Neural crest cell (in vitro differentiated cells): Measurements from ENCODE around the gene CYP4B1. TPM values are rescaled to one million over a fixed set of nuclear protein-coding genes. Genes with fewer than 3 reads are reported as not detected.
"Not testable (repeated sequence)": the region's sequence is repeated elsewhere in the genome, so short reads cannot be mapped to it uniquely, and the experiment has no call there.

Source experiments
- DNase-seq: peaks from one replicate; pipeline ENCODE4 v3.0.0; 2021; ENCODE audit warnings: low read depth, mixed read lengths, low spot score
- H3K27ac Mint-ChIP-seq: one replicate; pipeline ENCODE4 v1.8.0; 2021; ENCODE audit warnings: mild to moderate bottlenecking, mixed read lengths; ENCODE audit not compliant: unreplicated experiment
- H3K27me3 Mint-ChIP-seq: 2 replicates; pipeline ENCODE4 v1.8.0; 2021; ENCODE audit warnings: low read depth, mild to moderate bottlenecking, mixed read lengths
- H3K36me3 Mint-ChIP-seq: 2 replicates; pipeline ENCODE4 v1.8.0; 2021; ENCODE audit warnings: low read depth, mild to moderate bottlenecking, mixed read lengths
- H3K4me1 Mint-ChIP-seq: 2 replicates; pipeline ENCODE4 v1.8.0; 2021; ENCODE audit warnings: mixed read lengths
- H3K4me3 Mint-ChIP-seq: one replicate; pipeline ENCODE4 v1.8.0; 2021; ENCODE audit warnings: mild to moderate bottlenecking, mixed read lengths
- H3K9me3 Mint-ChIP-seq: 2 replicates; pipeline ENCODE4 v1.8.0; 2021; ENCODE audit warnings: mixed read lengths
- total RNA-seq: library from RNA; stranded (reverse); gene quantifications from 2 replicates; pipeline ENCODE4 v1.2.1, GENCODE V29; 2021
- TF ChIP-seq, protein P1 (sequence below): fragments of 200-600 bp; sonication (generic); conservative IDR thresholded peaks from 2 replicates; pipeline ENCODE4 v1.5.0; 2021; ENCODE audit warnings: antibody characterized with exemption, mild to moderate bottlenecking

Gene CYP4B1
- total RNA-seq, 1 donor from 2014 or later = not detected

DNA sequence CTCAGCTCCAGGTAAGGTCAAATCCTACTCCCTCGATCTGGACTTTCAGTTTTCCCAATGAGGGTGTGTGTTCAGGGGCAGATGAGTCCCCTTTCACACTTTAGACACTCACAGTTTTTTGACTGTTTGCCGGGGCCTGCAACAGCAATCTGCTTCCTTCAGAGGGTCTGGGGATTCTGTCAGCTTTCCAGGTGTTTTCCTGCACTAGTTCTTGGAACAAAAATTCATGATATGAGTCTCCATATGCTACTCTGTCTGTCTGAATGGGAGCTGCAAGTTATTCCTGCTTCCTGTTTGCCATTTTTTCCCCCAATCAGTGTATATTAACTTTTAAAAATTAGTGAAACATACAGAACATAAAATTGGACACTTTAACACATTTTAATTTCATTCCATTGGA lies 24.3 kb downstream of the CYP4B1 start:
- H3K4me3 Mint-ChIP-seq = no peak overlapping the region
- H3K4me1 Mint-ChIP-seq = no peaks in the 10 kb centered on the region
- no peaks in the 10 kb centered on the region for H3K36me3 Mint-ChIP-seq
- H3K27ac Mint-ChIP-seq = no peak overlapping the region
- H3K27me3 Mint-ChIP-seq = peaks cover 31% of the 10 kb centered on the region
- DNase-seq = no peak
- H3K9me3 Mint-ChIP-seq = no peaks in the 10 kb centered on the region
- TF ChIP-seq, protein P1, sequence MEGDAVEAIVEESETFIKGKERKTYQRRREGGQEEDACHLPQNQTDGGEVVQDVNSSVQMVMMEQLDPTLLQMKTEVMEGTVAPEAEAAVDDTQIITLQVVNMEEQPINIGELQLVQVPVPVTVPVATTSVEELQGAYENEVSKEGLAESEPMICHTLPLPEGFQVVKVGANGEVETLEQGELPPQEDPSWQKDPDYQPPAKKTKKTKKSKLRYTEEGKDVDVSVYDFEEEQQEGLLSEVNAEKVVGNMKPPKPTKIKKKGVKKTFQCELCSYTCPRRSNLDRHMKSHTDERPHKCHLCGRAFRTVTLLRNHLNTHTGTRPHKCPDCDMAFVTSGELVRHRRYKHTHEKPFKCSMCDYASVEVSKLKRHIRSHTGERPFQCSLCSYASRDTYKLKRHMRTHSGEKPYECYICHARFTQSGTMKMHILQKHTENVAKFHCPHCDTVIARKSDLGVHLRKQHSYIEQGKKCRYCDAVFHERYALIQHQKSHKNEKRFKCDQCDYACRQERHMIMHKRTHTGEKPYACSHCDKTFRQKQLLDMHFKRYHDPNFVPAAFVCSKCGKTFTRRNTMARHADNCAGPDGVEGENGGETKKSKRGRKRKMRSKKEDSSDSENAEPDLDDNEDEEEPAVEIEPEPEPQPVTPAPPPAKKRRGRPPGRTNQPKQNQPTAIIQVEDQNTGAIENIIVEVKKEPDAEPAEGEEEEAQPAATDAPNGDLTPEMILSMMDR = no peak

DNA sequence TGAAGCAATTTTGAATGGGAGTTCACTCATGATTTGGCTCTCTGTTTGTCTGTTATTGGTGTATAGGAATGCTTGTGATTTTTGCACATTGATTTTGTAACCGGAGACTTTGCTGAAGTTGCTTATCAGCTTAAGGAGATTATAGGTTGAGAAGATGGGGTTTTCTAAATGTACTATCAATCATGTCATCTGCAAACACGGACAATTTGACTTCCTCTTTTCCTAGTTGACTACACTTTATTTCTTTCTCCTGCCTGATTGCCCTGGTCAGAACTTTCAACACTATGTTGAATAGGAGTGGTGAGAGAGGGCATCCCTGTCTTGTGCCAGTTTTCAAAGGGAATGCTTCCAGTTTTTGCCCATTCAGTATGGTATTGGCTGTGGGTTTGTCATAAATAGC lies 28.0 kb downstream of the CYP4B1 start:
- H3K36me3 Mint-ChIP-seq, H3K4me1 Mint-ChIP-seq, H3K27ac Mint-ChIP-seq, H3K4me3 Mint-ChIP-seq, DNase-seq, H3K9me3 Mint-ChIP-seq: not testable (repeated sequence)
- H3K27me3 Mint-ChIP-seq = peaks cover 48% of the 10 kb centered on the region

DNA sequence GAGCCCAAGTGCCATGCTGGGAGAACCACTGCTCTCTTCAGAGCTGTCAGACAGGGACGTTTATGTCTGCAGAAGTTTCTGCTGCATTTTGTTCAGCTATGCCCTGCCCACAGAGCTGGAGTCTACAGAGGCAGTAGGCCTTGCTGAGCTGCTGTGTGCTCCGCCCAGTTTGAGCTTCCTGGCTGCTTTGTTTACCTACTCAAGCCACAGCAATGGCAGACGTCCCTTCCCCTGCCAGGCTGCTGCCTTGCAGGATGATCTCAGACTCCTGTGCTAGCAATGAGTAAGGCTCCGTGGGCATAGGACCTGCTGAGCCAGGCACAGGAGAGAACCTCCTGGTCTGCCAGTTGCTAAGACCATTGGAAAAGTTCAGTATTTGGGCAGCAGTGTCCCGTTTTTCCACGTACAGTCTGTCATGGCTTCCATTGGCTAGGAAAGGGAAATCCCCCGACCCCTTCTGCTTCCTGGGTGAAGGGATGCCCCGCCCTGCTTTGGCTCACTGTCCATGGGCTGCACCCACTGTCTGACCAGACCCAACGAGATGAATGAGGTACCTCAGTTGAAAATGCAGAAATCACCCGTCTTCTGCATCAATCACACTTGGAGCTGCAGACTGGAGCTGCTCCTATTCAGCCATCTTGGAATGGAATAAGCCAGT lies 31.9 kb downstream of the CYP4B1 start:
- no peak for DNase-seq
- TF ChIP-seq, protein P1 = no peak
- H3K4me3 Mint-ChIP-seq = no peak overlapping the region
- no peaks in the 10 kb centered on the region for H3K4me1 Mint-ChIP-seq
- H3K9me3 Mint-ChIP-seq = no peaks in the 10 kb centered on the region
- peaks cover 52% of the 10 kb centered on the region for H3K27me3 Mint-ChIP-seq
- no peak overlapping the region for H3K27ac Mint-ChIP-seq
- H3K36me3 Mint-ChIP-seq = no peaks in the 10 kb centered on the region

DNA sequence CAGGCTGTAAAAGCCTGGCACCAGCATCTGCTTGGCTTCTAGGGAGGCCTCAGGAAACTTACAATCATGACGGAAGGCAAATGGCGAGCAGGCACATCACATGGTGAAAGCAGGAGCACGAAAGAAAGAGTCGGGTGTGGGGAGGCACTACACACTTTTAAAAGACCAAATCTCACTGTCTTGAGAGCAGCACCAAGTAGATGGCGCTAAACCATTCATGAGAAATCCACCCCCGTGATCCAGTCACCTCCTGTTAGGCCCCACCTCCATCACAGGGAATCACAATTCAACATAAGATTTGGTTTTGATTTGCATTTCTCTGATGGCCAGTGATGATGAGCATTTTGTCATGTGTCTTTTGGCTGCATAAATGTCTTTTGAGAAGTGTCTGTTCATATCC lies 36.6 kb downstream of the CYP4B1 start:
- H3K27me3 Mint-ChIP-seq = peaks cover 43% of the 10 kb centered on the region
- H3K4me1 Mint-ChIP-seq, H3K36me3 Mint-ChIP-seq, H3K4me3 Mint-ChIP-seq, DNase-seq, H3K27ac Mint-ChIP-seq, H3K9me3 Mint-ChIP-seq: not testable (repeated sequence)

DNA sequence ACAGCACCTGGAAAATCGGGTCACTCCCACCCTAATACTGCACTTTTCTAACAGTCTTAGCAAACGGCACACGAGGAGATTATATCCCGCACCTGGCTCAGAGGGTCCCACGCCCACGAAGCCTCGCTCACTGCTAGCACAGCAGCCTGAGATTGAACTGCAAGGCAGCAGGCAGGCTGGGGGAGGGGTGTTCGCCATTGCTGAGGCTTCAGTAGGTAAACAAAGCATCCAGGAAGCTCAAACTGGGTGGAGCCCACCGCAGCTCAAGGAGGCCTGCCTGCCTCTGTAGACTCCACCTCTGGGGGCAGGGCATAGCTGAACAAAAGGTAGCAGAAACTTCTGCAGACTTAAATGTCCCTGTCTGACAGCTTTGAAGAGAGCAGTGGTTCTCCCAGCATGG lies 47.5 kb downstream of the CYP4B1 start:
- not testable (repeated sequence) for H3K4me3 Mint-ChIP-seq

DNA sequence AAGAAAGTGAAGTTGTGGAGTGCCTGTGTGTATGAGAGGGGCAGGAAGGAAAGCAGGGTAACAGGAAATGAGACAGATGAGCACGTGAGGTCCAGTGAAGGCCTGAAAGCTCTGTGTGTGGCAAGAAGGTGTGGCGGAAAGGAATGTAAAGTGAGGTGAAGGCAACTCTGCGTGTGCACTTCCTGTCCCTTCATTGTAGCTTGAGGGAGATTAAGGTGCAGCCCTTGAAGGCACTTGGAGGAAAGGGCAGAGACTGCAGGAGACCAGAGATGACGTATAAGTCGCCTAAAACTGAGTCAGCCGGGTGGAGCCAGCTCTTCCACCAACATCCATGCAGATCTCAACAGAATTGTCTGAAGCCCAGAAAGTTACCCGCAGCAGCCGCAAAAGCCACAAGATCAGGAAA lies 58.8 kb downstream of the CYP4B1 start:
- H3K4me3 Mint-ChIP-seq, H3K4me1 Mint-ChIP-seq, H3K27ac Mint-ChIP-seq, H3K36me3 Mint-ChIP-seq, DNase-seq, H3K9me3 Mint-ChIP-seq: not testable (repeated sequence)
- peaks cover 33% of the 10 kb centered on the region for H3K27me3 Mint-ChIP-seq

More for the DNA sequence above, 47.5 kb downstream of the CYP4B1 start:
- peaks cover 51% of the 10 kb centered on the region for H3K27me3 Mint-ChIP-seq
- not testable (repeated sequence) for H3K36me3 Mint-ChIP-seq, H3K27ac Mint-ChIP-seq, H3K4me1 Mint-ChIP-seq, DNase-seq
- H3K9me3 Mint-ChIP-seq = peaks cover 11% of the 10 kb centered on the region

DNA sequence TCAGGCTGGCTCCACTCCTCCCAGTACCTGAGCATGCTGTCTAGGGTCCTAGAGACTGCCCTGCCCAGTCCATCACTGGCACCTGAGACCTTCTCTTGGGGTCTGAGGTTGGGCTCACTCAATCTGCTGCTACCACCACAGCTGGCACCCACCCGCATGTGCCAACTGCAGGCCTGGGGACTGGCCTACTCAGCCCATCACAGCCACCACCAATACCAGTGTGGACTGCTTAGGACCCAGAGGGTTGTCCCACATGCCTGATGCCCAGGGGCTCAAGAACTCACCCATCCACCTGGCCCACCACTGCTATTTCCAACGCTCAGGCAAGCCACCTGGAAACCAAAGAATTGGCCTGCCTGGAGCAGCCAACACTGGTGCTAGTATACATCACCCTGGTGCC lies 63.5 kb downstream of the CYP4B1 start:
- no peak overlapping the region for H3K27ac Mint-ChIP-seq

More for the DNA sequence above, 63.5 kb downstream of the CYP4B1 start:
- Mint-ChIP-seq H3K27me3 (peaks cover 49% of the 10 kb centered on the region), H3K36me3 (no peaks in the 10 kb centered on the region), H3K4me3 (no peak overlapping the region), H3K4me1 (no peaks in the 10 kb centered on the region), H3K9me3 (peaks cover 2% of the 10 kb centered on the region)
- no peak for DNase-seq
- TF ChIP-seq, protein P1 = no peak

Other genes starting within 250 kb of the CYP4B1 start
- not detected in 2 replicates for gene KNCN, start 247.4 kb upstream of the CYP4B1 start, total RNA-seq
- gene MKNK1, start 194.8 kb upstream of the CYP4B1 start, total RNA-seq = 28.0 and 30.9 TPM in 2 replicates
- 3.2 and 4.1 TPM in 2 replicates for gene MOB3C, start 182.2 kb upstream of the CYP4B1 start, total RNA-seq
- gene ATPAF1, start 130.7 kb upstream of the CYP4B1 start, total RNA-seq = 67.8 and 69.3 TPM in 2 replicates
- gene TEX38, start 127.2 kb upstream of the CYP4B1 start, total RNA-seq = 0.26 TPM in 1 of 2 replicates, not detected in the other
- gene EFCAB14, start 79.9 kb upstream of the CYP4B1 start, total RNA-seq = 33.1 and 33.2 TPM in 2 replicates
- gene CYP4A11, start 142.4 kb downstream of the CYP4B1 start, total RNA-seq = not detected in 2 replicates
- 0.36 and 0.42 TPM in 2 replicates for gene CYP4X1, start 224.6 kb downstream of the CYP4B1 start, total RNA-seq